GM19025 (cell line): ENCODE measurements around the gene PACS1.

ENCODE experiments used
- ATAC-seq: cut with Tn5 transposase; IDR thresholded peaks from one replicate; pipeline ENCODE4 v1.9.1; 2021; ENCODE audit warnings: mild to moderate bottlenecking, low read depth, moderate library complexity; ENCODE audit not compliant: unreplicated experiment

PACS1 gene

GRCh38 chr11:66131937-66132632 is 62.0 kb downstream of the PACS1 start:
- ATAC-seq, result no peak

GRCh38 chr11:66133216-66133775 is 63.2 kb downstream of the PACS1 start:
- ATAC-seq, result no peak

GRCh38 chr11:66136752-66137123 is 66.7 kb downstream of the PACS1 start:
- ATAC-seq, result no peak

GRCh38 chr11:66139817-66140404 is 69.8 kb downstream of the PACS1 start:
- ATAC-seq, result no peak

- ATAC-seq, result no peak
Observed at GRCh38 chr11:66142370-66143263, 72.5 kb downstream of the PACS1 start.

GRCh38 chr11:66143264-66143566 is 73.1 kb downstream of the PACS1 start:
- no peak for ATAC-seq

GRCh38 chr11:66143996-66144678 is 74.1 kb downstream of the PACS1 start:
- ATAC-seq, result no peak

GRCh38 chr11:66146074-66146473 is 76.0 kb downstream of the PACS1 start:
- ATAC-seq, result no peak

GRCh38 chr11:66146940-66147339 is 76.9 kb downstream of the PACS1 start:
- ATAC-seq, result no peak

GRCh38 chr11:66150140-66150539 is 80.1 kb downstream of the PACS1 start:
- no peak for ATAC-seq

- ATAC-seq, result no peak
Observed at GRCh38 chr11:66150725-66151124, 80.7 kb downstream of the PACS1 start.

GRCh38 chr11:66151273-66151672 is 81.2 kb downstream of the PACS1 start:
- ATAC-seq, result no peak

GRCh38 chr11:66154109-66154508 is 84.0 kb downstream of the PACS1 start:
- no peak for ATAC-seq

- ATAC-seq, result no peak
Observed at GRCh38 chr11:66155387-66156073, 85.5 kb downstream of the PACS1 start.

GRCh38 chr11:66157182-66157864 is 87.3 kb downstream of the PACS1 start:
- no peak for ATAC-seq

- no peak for ATAC-seq
Observed at GRCh38 chr11:66158156-66158555, 88.1 kb downstream of the PACS1 start.

- ATAC-seq, result no peak
Observed at GRCh38 chr11:66159324-66159984, 89.4 kb downstream of the PACS1 start.

GRCh38 chr11:66160709-66161108 is 90.6 kb downstream of the PACS1 start:
- ATAC-seq, result no peak

- no peak for ATAC-seq
Observed at GRCh38 chr11:66168289-66168688, 98.2 kb downstream of the PACS1 start.
